Ishikawa (cell line): ENCODE results near the gene TBC1D14.

Experiments
- CEBPB ChIP-seq: IDR thresholded peaks from 2 replicates; pipeline ENCODE4 v1.6.1; 2012
- CREB1 ChIP-seq: IDR thresholded peaks from 2 replicates; pipeline ENCODE4 v1.6.1; 2012; ENCODE audit warnings: low read depth
- EGR1 ChIP-seq: IDR thresholded peaks from 2 replicates; pipeline ENCODE4 v1.6.1; 2012
- EP300 ChIP-seq: IDR thresholded peaks from 2 replicates; pipeline ENCODE4 v1.6.1; 2012; ENCODE audit warnings: borderline replicate concordance
- FOXM1 ChIP-seq: IDR thresholded peaks from 2 replicates; pipeline ENCODE4 v1.6.1; 2012; ENCODE audit warnings: low read depth, borderline replicate concordance
- MAX ChIP-seq: IDR thresholded peaks from 2 replicates; pipeline ENCODE4 v1.6.1; 2012
- NFIC ChIP-seq: IDR thresholded peaks from 2 replicates; pipeline ENCODE4 v1.6.1; 2012
- RAD21 ChIP-seq: IDR thresholded peaks from 2 replicates; pipeline ENCODE4 v1.6.1; 2012; ENCODE audit warnings: low read depth
- REST ChIP-seq: IDR thresholded peaks from 2 replicates; pipeline ENCODE4 v1.6.1; 2012; ENCODE audit warnings: low read depth, mild to moderate bottlenecking
- TAF1 ChIP-seq: IDR thresholded peaks from 2 replicates; pipeline ENCODE4 v1.6.1; 2012; ENCODE audit warnings: low read depth, mild to moderate bottlenecking
- TCF12 ChIP-seq: IDR thresholded peaks from 2 replicates; pipeline ENCODE4 v1.6.1; 2012; ENCODE audit warnings: low read depth
- TEAD4 ChIP-seq: IDR thresholded peaks from 2 replicates; pipeline ENCODE4 v1.6.1; 2012
- USF1 ChIP-seq: IDR thresholded peaks from 2 replicates; pipeline ENCODE4 v1.6.1; 2012
- YY1 ChIP-seq: IDR thresholded peaks from 2 replicates; pipeline ENCODE4 v1.6.1; 2012; ENCODE audit warnings: low read depth
- ZBTB7A ChIP-seq: IDR thresholded peaks from 2 replicates; pipeline ENCODE4 v1.6.1; 2012; ENCODE audit warnings: low read depth

Gene TBC1D14

GRCh38 chr4:6886886-6887285, 22.7 kb upstream of the TBC1D14 start:
- no peak for TF ChIP-seq TEAD4
- no peak for TF ChIP-seq USF1
- TF ChIP-seq EP300 = no peak
- no peak for TF ChIP-seq TAF1
- no peak for TF ChIP-seq RAD21

- TF ChIP-seq NFIC (no peak), USF1 (no peak), ZBTB7A (no peak), YY1 (no peak), MAX (no peak), CREB1 (no peak), TEAD4 (no peak), REST (no peak), TCF12 (no peak), CEBPB (no peak), FOXM1 (no peak), EP300 (no peak)
These were observed 21.8 kb upstream of the TBC1D14 start for GRCh38 chr4:6887591-6888371.

- TF ChIP-seq NFIC = no peak
- TF ChIP-seq CREB1 = no peak
- no peak for TF ChIP-seq EP300
- no peak for TF ChIP-seq ZBTB7A
- TF ChIP-seq USF1 = no peak
- no peak for TF ChIP-seq YY1
- TF ChIP-seq REST = no peak
- TF ChIP-seq CEBPB = no peak
- no peak for TF ChIP-seq TEAD4
- no peak for TF ChIP-seq MAX
- no peak for TF ChIP-seq EGR1
These were observed 21.0 kb upstream of the TBC1D14 start for GRCh38 chr4:6888506-6889071.

GRCh38 chr4:6889101-6889735, 20.4 kb upstream of the TBC1D14 start:
- no peak for TF ChIP-seq NFIC
- no peak for TF ChIP-seq YY1
- no peak for TF ChIP-seq USF1
- TF ChIP-seq ZBTB7A = no peak
- no peak for TF ChIP-seq EP300
- no peak for TF ChIP-seq REST
- no peak for TF ChIP-seq EGR1
- no peak for TF ChIP-seq TCF12
- no peak for TF ChIP-seq TEAD4
- no peak for TF ChIP-seq RAD21
- TF ChIP-seq TAF1 = no peak
- TF ChIP-seq CREB1 = no peak
- TF ChIP-seq FOXM1 = no peak
- no peak for TF ChIP-seq MAX
- TF ChIP-seq CEBPB = no peak
